HEK293 (cell line): ENCODE data around the gene GLTP.
"Not testable (repeated sequence)": the region's sequence is repeated elsewhere in the genome, so short reads cannot be mapped to it uniquely, and the experiment has no call there.

Source experiments
- CTCF ChIP-seq: fragments of 450-650 bp; formaldehyde crosslinking; IDR thresholded peaks from 2 replicates; pipeline ENCODE4 v1.5.1; 2016; ENCODE audit warnings: missing biosample characterization, missing genetic modification characterization
- MZF1 ChIP-seq: fragments of 450-650 bp; formaldehyde crosslinking; IDR thresholded peaks from 2 replicates; pipeline ENCODE4 v1.5.1; 2017; ENCODE audit warnings: missing biosample characterization, missing genetic modification characterization, borderline replicate concordance
- REST ChIP-seq: fragments of 450-650 bp; formaldehyde crosslinking; IDR thresholded peaks from 2 replicates; pipeline ENCODE4 v1.5.1; 2016; ENCODE audit warnings: missing biosample characterization, missing genetic modification characterization
- ZNF140 ChIP-seq: fragments of 450-650 bp; formaldehyde crosslinking; IDR thresholded peaks from 2 replicates; pipeline ENCODE4 v1.5.1; 2016; ENCODE audit warnings: missing biosample characterization, missing genetic modification characterization
- ZNF148 ChIP-seq: fragments of 450-650 bp; formaldehyde crosslinking; IDR thresholded peaks from 2 replicates; pipeline ENCODE4 v1.5.0; 2017; ENCODE audit warnings: missing biosample characterization, missing genetic modification characterization, borderline replicate concordance
- ZNF184 ChIP-seq: fragments of 450-650 bp; IDR thresholded peaks from 2 replicates; pipeline ENCODE4 v1.5.1; 2018; ENCODE audit warnings: missing biosample characterization, mild to moderate bottlenecking, missing genetic modification characterization
- ZNF202 ChIP-seq: fragments of 450-650 bp; formaldehyde crosslinking; IDR thresholded peaks from 2 replicates; pipeline ENCODE4 v1.5.1; 2016; ENCODE audit warnings: missing biosample characterization, missing genetic modification characterization, borderline replicate concordance
- ZNF24 ChIP-seq: fragments of 450-650 bp; formaldehyde crosslinking; IDR thresholded peaks from 2 replicates; pipeline ENCODE4 v1.5.1; 2016; ENCODE audit warnings: missing biosample characterization, missing genetic modification characterization
- ZNF580 ChIP-seq: fragments of 450-650 bp; formaldehyde crosslinking; IDR thresholded peaks from 2 replicates; pipeline ENCODE4 v1.5.1; 2016; ENCODE audit warnings: missing biosample characterization, missing genetic modification characterization

- TF ChIP-seq MZF1 (tag by site-specific recombination); CTCF; ZNF202 (tag by site-specific recombination); ZNF184 (tag by site-specific recombination); ZNF24 (tag by site-specific recombination); ZNF140 (tag by site-specific recombination); ZNF148 (tag by site-specific recombination); ZNF580 (tag by site-specific recombination); REST: not testable (repeated sequence)
Measured at GRCh38 chr12:109929326-109929725, 49.0 kb upstream of the GLTP start.
